ENCODE data around the gene PES1.

Gene PES1

GRCh38 chr22:30538280-30538679 is 53.4 kb downstream of the PES1 start:
- no peaks in the 10 kb centered on the region for H3K36me3 ChIP-seq (ENCODE audit: control insufficient read depth, insufficient read depth, low read length)
- no peaks in the 10 kb centered on the region for H3K9me3 ChIP-seq (ENCODE audit: control insufficient read depth, low read length)
- H3K4me1 ChIP-seq (ENCODE audit: control insufficient read depth, insufficient read depth, low read length): peaks cover 6% of the 10 kb centered on the region
- no peak overlapping the region for H3K4me3 ChIP-seq (ENCODE audit: low read length)
- H3K9ac ChIP-seq (ENCODE audit: low read length): no peak overlapping the region
- H3K27me3 ChIP-seq (ENCODE audit: control insufficient read depth, insufficient read depth, low read length): peaks cover 21% of the 10 kb centered on the region

GRCh38 chr22:30537083-30537731 is 54.5 kb downstream of the PES1 start:
- Histone ChIP-seq H3K4me1 (ENCODE audit: control insufficient read depth, insufficient read depth, low read length) (no peaks in the 10 kb centered on the region), H3K4me3 (ENCODE audit: low read length) (no peak overlapping the region), H3K36me3 (ENCODE audit: control insufficient read depth, insufficient read depth, low read length) (no peaks in the 10 kb centered on the region), H3K9me3 (ENCODE audit: control insufficient read depth, low read length) (no peaks in the 10 kb centered on the region), H3K9ac (ENCODE audit: low read length) (no peak overlapping the region), H3K27me3 (ENCODE audit: control insufficient read depth, insufficient read depth, low read length) (peaks cover 10% of the 10 kb centered on the region)

GRCh38 chr22:30535182-30535581 is 56.5 kb downstream of the PES1 start:
- H3K36me3 ChIP-seq (ENCODE audit: control insufficient read depth, insufficient read depth, low read length): no peaks in the 10 kb centered on the region
- no peaks in the 10 kb centered on the region for H3K27me3 ChIP-seq (ENCODE audit: control insufficient read depth, insufficient read depth, low read length)
- no peak overlapping the region for H3K9ac ChIP-seq (ENCODE audit: low read length)
- no peaks in the 10 kb centered on the region for H3K4me1 ChIP-seq (ENCODE audit: control insufficient read depth, insufficient read depth, low read length)
- no peaks in the 10 kb centered on the region for H3K9me3 ChIP-seq (ENCODE audit: control insufficient read depth, low read length)
- no peak overlapping the region for H3K4me3 ChIP-seq (ENCODE audit: low read length)

GRCh38 chr22:30531651-30532608 is 59.8 kb downstream of the PES1 start:
- no peaks in the 10 kb centered on the region for H3K4me1 ChIP-seq (ENCODE audit: control insufficient read depth, insufficient read depth, low read length)
- H3K36me3 ChIP-seq (ENCODE audit: control insufficient read depth, insufficient read depth, low read length): no peaks in the 10 kb centered on the region
- H3K4me3 ChIP-seq (ENCODE audit: low read length): no peak overlapping the region
- H3K9ac ChIP-seq (ENCODE audit: low read length): no peak overlapping the region
- H3K27me3 ChIP-seq (ENCODE audit: control insufficient read depth, insufficient read depth, low read length): no peaks in the 10 kb centered on the region
- no peaks in the 10 kb centered on the region for H3K9me3 ChIP-seq (ENCODE audit: control insufficient read depth, low read length)

- no peak overlapping the region for H3K4me3 ChIP-seq (ENCODE audit: low read length)
- H3K36me3 ChIP-seq (ENCODE audit: control insufficient read depth, insufficient read depth, low read length): no peaks in the 10 kb centered on the region
- H3K4me1 ChIP-seq (ENCODE audit: control insufficient read depth, insufficient read depth, low read length): no peaks in the 10 kb centered on the region
- no peaks in the 10 kb centered on the region for H3K9me3 ChIP-seq (ENCODE audit: control insufficient read depth, low read length)
- H3K27me3 ChIP-seq (ENCODE audit: control insufficient read depth, insufficient read depth, low read length): peaks cover 6% of the 10 kb centered on the region
- H3K9ac ChIP-seq (ENCODE audit: low read length): no peak overlapping the region
These were observed 65.1 kb downstream of the PES1 start for GRCh38 chr22:30526656-30527055.

Measured in mucosa of stomach (tissue), 1 donor.